GM13976 (cell line): Measurements from ENCODE around the gene PPP1R12B.
"Not testable (repeated sequence)": the region's sequence is repeated elsewhere in the genome, so short reads cannot be mapped to it uniquely, and the experiment has no call there.

Source experiments
- DNase-seq: peaks from one replicate; pipeline ENCODE4 v3.0.0; 2012; ENCODE audit warnings: low spot score
- CTCF ChIP-seq: IDR thresholded peaks from 2 replicates; pipeline ENCODE4 v1.5.1; 2012; ENCODE audit warnings: borderline replicate concordance, mild to moderate bottlenecking; ENCODE audit not compliant: insufficient read depth; ENCODE audit errors: extremely low read depth, missing control alignments, control extremely low read depth
- in situ Hi-C: fragments of 300-500 bp; cut with MboI; formaldehyde crosslinking; loops from one replicate; pipeline ENCODE4 v1.12.0; 2022; ENCODE audit warnings: low sequenced_read_pairs, mixed read lengths, inconsistent platforms; ENCODE audit not compliant: unreplicated experiment

Gene PPP1R12B

GRCh38 chr1:202539583-202539982, 191.1 kb downstream of the PPP1R12B start:
- in situ Hi-C loops, DNase-seq: not testable (repeated sequence)

- no peak for TF ChIP-seq CTCF
- in situ Hi-C loops: no loop called here
- DNase-seq: no peak
These were observed 191.5 kb downstream of the PPP1R12B start for GRCh38 chr1:202540014-202540413.

GRCh38 chr1:202540448-202540847, 191.9 kb downstream of the PPP1R12B start:
- TF ChIP-seq CTCF: no peak
- no peak for DNase-seq
- in situ Hi-C loops: no loop called here

- in situ Hi-C loops: not testable (repeated sequence)
These were observed 192.4 kb downstream of the PPP1R12B start for GRCh38 chr1:202540858-202541257.

GRCh38 chr1:202542415-202542814, 193.9 kb downstream of the PPP1R12B start:
- in situ Hi-C loops: not testable (repeated sequence)

More at GRCh38 chr1:202540858-202541257, 192.4 kb downstream of the PPP1R12B start:
- DNase-seq: not testable (repeated sequence)

GRCh38 chr1:202543537-202543936, 195.0 kb downstream of the PPP1R12B start:
- DNase-seq, in situ Hi-C loops: not testable (repeated sequence)

More at GRCh38 chr1:202542415-202542814, 193.9 kb downstream of the PPP1R12B start:
- not testable (repeated sequence) for DNase-seq

GRCh38 chr1:202544766-202545449, 196.4 kb downstream of the PPP1R12B start:
- in situ Hi-C loops, DNase-seq: not testable (repeated sequence)

GRCh38 chr1:202545647-202546303, 197.3 kb downstream of the PPP1R12B start:
- DNase-seq, in situ Hi-C loops: not testable (repeated sequence)

- not testable (repeated sequence) for DNase-seq
These were observed 197.9 kb downstream of the PPP1R12B start for GRCh38 chr1:202546377-202546776.

GRCh38 chr1:202546796-202547195, 198.3 kb downstream of the PPP1R12B start:
- in situ Hi-C loops, DNase-seq: not testable (repeated sequence)

More at GRCh38 chr1:202546377-202546776, 197.9 kb downstream of the PPP1R12B start:
- in situ Hi-C loops: not testable (repeated sequence)

- in situ Hi-C loops: no loop called here
- TF ChIP-seq CTCF: no peak
- no peak for DNase-seq
These were observed 198.7 kb downstream of the PPP1R12B start for GRCh38 chr1:202547215-202547614.

GRCh38 chr1:202550088-202550487, 201.6 kb downstream of the PPP1R12B start:
- in situ Hi-C loops, DNase-seq: not testable (repeated sequence)
